Hepatocyte (in vitro differentiated cells): Measurements from ENCODE around the gene TLL2. TPM values are rescaled to one million over a fixed set of nuclear protein-coding genes. Genes with fewer than 3 reads are reported as not detected.

ENCODE experiments used
- DNase-seq: peaks from one replicate; pipeline ENCODE4 v3.0.0-alpha.2; 2016; ENCODE audit warnings: low spot score
- H2AFZ ChIP-seq: fragments of 200-600 bp; sonication (generic); 2 replicates; pipeline ENCODE4 v1.6.0; 2016; ENCODE audit warnings: antibody characterized with exemption, mild to moderate bottlenecking
- H3K27ac ChIP-seq: fragments of 200-600 bp; sonication (generic); 2 replicates; pipeline ENCODE4 v1.5.1; 2016; ENCODE audit warnings: mild to moderate bottlenecking
- H3K27me3 ChIP-seq: fragments of 200-600 bp; sonication (generic); 2 replicates; pipeline ENCODE4 v1.6.1; 2016
- H3K36me3 ChIP-seq: fragments of 200-600 bp; sonication (generic); replicated peaks from 2 replicates; pipeline ENCODE4 v1.5.1; 2016; ENCODE audit warnings: low read depth; ENCODE audit not compliant: insufficient read depth
- H3K4me1 ChIP-seq: fragments of 200-600 bp; sonication (generic); 2 replicates; pipeline ENCODE4 v1.5.1; 2016; ENCODE audit warnings: mild to moderate bottlenecking, moderate library complexity; ENCODE audit not compliant: insufficient read depth
- H3K4me2 ChIP-seq: fragments of 200-600 bp; sonication (generic); 2 replicates; pipeline ENCODE4 v1.6.0; 2016
- H3K4me3 ChIP-seq: fragments of 200-600 bp; sonication (generic); 2 replicates; pipeline ENCODE4 v1.5.1; 2016; ENCODE audit warnings: mild to moderate bottlenecking
- H3K79me2 ChIP-seq: fragments of 200-600 bp; sonication (generic); 2 replicates; pipeline ENCODE4 v1.6.0; 2017; ENCODE audit warnings: mild to moderate bottlenecking
- H3K9me2 ChIP-seq: fragments of 200-600 bp; sonication (generic); replicated peaks from 2 replicates; pipeline ENCODE4 v1.6.0; 2017; ENCODE audit warnings: mild to moderate bottlenecking; ENCODE audit not compliant: insufficient read depth
- H3K9me3 ChIP-seq: fragments of 200-600 bp; sonication (generic); 2 replicates; pipeline ENCODE4 v1.5.1; 2016; ENCODE audit warnings: low read depth, mild to moderate bottlenecking
- H4K20me1 ChIP-seq: fragments of 200-600 bp; sonication (generic); 2 replicates; pipeline ENCODE4 v1.6.0; 2016; ENCODE audit warnings: mild to moderate bottlenecking; ENCODE audit not compliant: insufficient read depth, poor library complexity, severe bottlenecking
- CTCF ChIP-seq: fragments of 200-600 bp; sonication (generic); IDR thresholded peaks from 2 replicates; pipeline ENCODE4 v1.5.1; 2016; ENCODE audit warnings: antibody characterized with exemption, mild to moderate bottlenecking; ENCODE audit not compliant: poor library complexity
- EZH2 ChIP-seq: fragments of 200-600 bp; sonication (generic); IDR thresholded peaks from 2 replicates; pipeline ENCODE4 v1.6.1; 2016; ENCODE audit warnings: antibody characterized with exemption, mild to moderate bottlenecking, borderline replicate concordance
- EZH2phosphoT487 ChIP-seq: fragments of 200-600 bp; sonication (generic); IDR thresholded peaks from one replicate; pipeline ENCODE4 v1.6.1; 2018; ENCODE audit warnings: antibody characterized with exemption, mild to moderate bottlenecking, low read depth, moderate library complexity; ENCODE audit not compliant: unreplicated experiment, severe bottlenecking
- WGBS: methylation state at CpG from one replicate; pipeline ENCODE4 v1.1.6; 2016; ENCODE audit warnings: low lambda C conversion rate; ENCODE audit errors: missing lambda C conversion rate; 5-methylcytosine and 5-hydroxymethylcytosine counted together
- polyA plus RNA-seq: library from polyadenylated mRNA; unstranded; fragments of >200 nt; fragmentation: Nextera tagmentation; extraction: Ambion mirVana; gene quantifications from 2 replicates; pipeline ENCODE4 v1.2.1, GENCODE V29; 2016
- total RNA-seq: library from RNA; depleted of rRNA; stranded (reverse); fragments of >200 nt; gene quantifications from 2 replicates; pipeline ENCODE4 v1.2.3, GENCODE V29; 2014

Gene TLL2
- total and polyA plus RNA-seq, 2 experiments from 2014 or later = 0.50 to 0.76 TPM

GRCh38 chr10:96413151-96413787 is 100.5 kb downstream of the TLL2 start:
- H3K79me2 ChIP-seq = no peaks in the 10 kb centered on the region
- H3K9me3 ChIP-seq = no peaks in the 10 kb centered on the region
- H3K27me3 ChIP-seq = peaks cover 33% of the 10 kb centered on the region
- no peak overlapping the region for H3K27ac ChIP-seq
- no peaks in the 10 kb centered on the region for H3K9me2 ChIP-seq
- no peak overlapping the region for H3K4me3 ChIP-seq
- no peak overlapping the region for H2AFZ ChIP-seq
- no peak for TF ChIP-seq CTCF
- TF ChIP-seq EZH2phosphoT487 = no peak
- no peak for TF ChIP-seq EZH2
- H4K20me1 ChIP-seq = no peaks in the 10 kb centered on the region
- no peak overlapping the region for H3K4me2 ChIP-seq
- 80% methylated on average over 13 of the region's 13 CpGs for WGBS
- peaks cover 22% of the 10 kb centered on the region for H3K4me1 ChIP-seq
- H3K36me3 ChIP-seq = no peaks in the 10 kb centered on the region
- no peak for DNase-seq

- H4K20me1 ChIP-seq = no peaks in the 10 kb centered on the region
- WGBS = 79% methylated on average over 10 of the region's 10 CpGs
Observed at GRCh38 chr10:96411716-96412320, 101.9 kb downstream of the TLL2 start.

GRCh38 chr10:96410296-96410695 is 103.4 kb downstream of the TLL2 start:
- Histone ChIP-seq H3K27me3 (peaks cover 40% of the 10 kb centered on the region), H3K9me2 (no peaks in the 10 kb centered on the region), H3K79me2 (no peaks in the 10 kb centered on the region), H3K36me3 (no peaks in the 10 kb centered on the region), H2AFZ (no peak overlapping the region), H3K9me3 (no peaks in the 10 kb centered on the region), H4K20me1 (no peaks in the 10 kb centered on the region), H3K4me2 (no peak overlapping the region), H3K27ac (no peak overlapping the region), H3K4me1 (no peaks in the 10 kb centered on the region), H3K4me3 (no peak overlapping the region)
- WGBS = 84% methylated on average over 11 of the region's 11 CpGs
- TF ChIP-seq CTCF (no peak), EZH2 (no peak), EZH2phosphoT487 (no peak)
- DNase-seq = no peak

More at GRCh38 chr10:96411716-96412320, 101.9 kb downstream of the TLL2 start:
- TF ChIP-seq EZH2phosphoT487 (no peak), EZH2 (no peak)
- Histone ChIP-seq H3K79me2 (no peaks in the 10 kb centered on the region), H3K9me2 (no peaks in the 10 kb centered on the region), H2AFZ (no peak overlapping the region), H3K9me3 (no peaks in the 10 kb centered on the region), H3K4me1 (peaks cover 11% of the 10 kb centered on the region), H3K36me3 (no peaks in the 10 kb centered on the region), H3K4me2 (no peak overlapping the region), H3K4me3 (no peak overlapping the region), H3K27me3 (peaks cover 40% of the 10 kb centered on the region), H3K27ac (no peak overlapping the region)
- no peak for DNase-seq

- WGBS = 86% methylated on average over 1 of the region's 1 CpG
Observed at GRCh38 chr10:96408201-96408600, 105.5 kb downstream of the TLL2 start.

More at GRCh38 chr10:96408201-96408600, 105.5 kb downstream of the TLL2 start:
- H3K9me2 ChIP-seq = no peaks in the 10 kb centered on the region
- no peak overlapping the region for H3K4me3 ChIP-seq
- DNase-seq = no peak
- TF ChIP-seq EZH2phosphoT487 (no peak), EZH2 (no peak), CTCF (no peak)
- H3K36me3 ChIP-seq = no peaks in the 10 kb centered on the region
- H2AFZ ChIP-seq = no peak overlapping the region
- H3K79me2 ChIP-seq = no peaks in the 10 kb centered on the region
- H3K27me3 ChIP-seq = peaks cover 41% of the 10 kb centered on the region
- H3K9me3 ChIP-seq = no peaks in the 10 kb centered on the region
- H3K27ac ChIP-seq = no peak overlapping the region
- H3K4me2 ChIP-seq = no peak overlapping the region
- no peaks in the 10 kb centered on the region for H3K4me1 ChIP-seq
- H4K20me1 ChIP-seq = no peaks in the 10 kb centered on the region
